MCF 10A (cell line): ENCODE measurements around the gene CFP. TPM values are rescaled to one million over a fixed set of nuclear protein-coding genes. Genes with fewer than 3 reads are reported as not detected.
A peak's percentile ranks its signal among the peaks of the same experiment; 100 is the strongest.

Experiments
- BruUV-seq: library from RNA; stranded (reverse); fragments of 400-500 nt; replicated peaks from 2 replicates; lab custom pipeline; 2021; lab: Mats Ljungman, UMichigan
- CTCF ChIA-PET: fragments of 300-600 bp; sonication (Branson Sonifier 250); formaldehyde crosslinking; extraction: SDS; loops from one replicate; lab custom pipeline; 2021; ENCODE audit warnings: antibody characterized with exemption, inconsistent platforms; lab: Yijun Ruan, JAX
- POLR2A ChIA-PET: fragments of 300-600, 350-650 bp; sonication (Branson Sonifier 250); formaldehyde crosslinking; extraction: SDS; loops from one replicate; lab custom pipeline; 2020; ENCODE audit warnings: antibody characterized with exemption, inconsistent platforms; lab: Yijun Ruan, JAX
- DNase-seq: peaks from one replicate; pipeline ENCODE4 v3.0.0-alpha.2; 2018; ENCODE audit not compliant: unreplicated experiment
- H3K27ac Mint-ChIP-seq: one replicate; pipeline ENCODE4 v1.8.0; 2022; ENCODE audit warnings: mild to moderate bottlenecking, low read depth, mixed read lengths; ENCODE audit not compliant: unreplicated experiment
- H3K27me3 Mint-ChIP-seq: one replicate; pipeline ENCODE4 v1.8.0; 2022; ENCODE audit warnings: mixed read lengths; ENCODE audit not compliant: insufficient read depth, unreplicated experiment
- H3K36me3 Mint-ChIP-seq: one replicate; pipeline ENCODE4 v1.8.0; 2022; ENCODE audit warnings: mild to moderate bottlenecking, moderate library complexity, mixed read lengths; ENCODE audit not compliant: insufficient read depth, unreplicated experiment
- H3K4me1 Mint-ChIP-seq: one replicate; pipeline ENCODE4 v1.8.0; 2022; ENCODE audit warnings: mixed read lengths; ENCODE audit not compliant: insufficient read depth, unreplicated experiment
- H3K4me3 Mint-ChIP-seq: one replicate; pipeline ENCODE4 v1.8.0; 2022; ENCODE audit warnings: mild to moderate bottlenecking, moderate library complexity, mixed read lengths; ENCODE audit not compliant: unreplicated experiment
- H3K9me3 Mint-ChIP-seq: one replicate; pipeline ENCODE4 v1.8.0; 2022; ENCODE audit warnings: mixed read lengths; ENCODE audit not compliant: unreplicated experiment
- CTCF ChIP-seq: fragments of 200-600 bp; IDR thresholded peaks from one replicate; pipeline ENCODE4 v1.8.0; 2022; ENCODE audit warnings: antibody characterized with exemption, mild to moderate bottlenecking; ENCODE audit not compliant: unreplicated experiment
- intact Hi-C: fragments of 100-400 bp; cut with micrococcal nuclease; formaldehyde crosslinking; loops from 2 replicates; pipeline ENCODE4 v1.14.1; 2022
- total RNA-seq: library from RNA; stranded (reverse); gene quantifications from 2 replicates; pipeline ENCODE4 v1.2.3, GENCODE V29; 2022

CFP gene
- total RNA-seq, 1 experiment from 2014 or later, result 0.56 TPM

- Mint-ChIP-seq H3K4me3 (peak overlapping the region; percentile 59), H3K27ac (no peak overlapping the region), H3K27me3 (no peaks in the 10 kb centered on the region), H3K4me1 (no peaks in the 10 kb centered on the region), H3K9me3 (no peaks in the 10 kb centered on the region), H3K36me3 (peaks cover 6% of the 10 kb centered on the region)
- no TSS peak for BruUV-seq
- intact Hi-C loops, result no loop called here
- POLR2A ChIA-PET, result no interaction called here
- DNase-seq, result no peak
- TF ChIP-seq CTCF, result no peak
- CTCF ChIA-PET, result no interaction called here
These were observed 10.7 kb downstream of the CFP start for GRCh38 chrX:47618923-47619485.

DNA sequence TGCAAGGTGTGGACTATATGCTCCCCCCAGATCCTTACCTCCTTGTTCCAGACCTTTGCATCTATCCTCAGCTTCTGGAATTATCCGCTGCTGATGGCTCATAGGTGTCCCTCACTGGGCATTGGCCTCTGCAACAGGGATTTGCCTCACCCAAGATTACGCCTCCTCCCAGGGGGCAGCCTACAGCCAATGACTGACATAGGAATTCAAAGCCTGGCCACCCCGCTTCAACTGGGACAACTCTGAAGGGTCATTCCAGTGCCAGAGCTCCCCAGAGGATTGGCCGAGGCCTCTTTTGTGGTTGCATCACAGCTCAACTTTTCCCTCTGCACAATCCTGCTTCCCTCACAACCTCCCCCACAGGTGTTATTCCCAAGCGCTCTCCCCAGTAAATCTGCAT, 15.1 kb downstream of the CFP start:
- H3K36me3 Mint-ChIP-seq, result no peaks in the 10 kb centered on the region
- intact Hi-C loops, result no loop called here
- TF ChIP-seq CTCF, result no peak
- no peaks in the 10 kb centered on the region for H3K4me1 Mint-ChIP-seq
- POLR2A ChIA-PET, result interaction anchor here (0.8 kb wide), 1 partner anchor 32 kb away, joined by 3 read pairs; the partner anchor contains the start of gene TIMP1
- no peak overlapping the region for H3K4me3 Mint-ChIP-seq
- no peak for DNase-seq
- no TSS peak for BruUV-seq
- H3K27me3 Mint-ChIP-seq, result no peaks in the 10 kb centered on the region
- no peak overlapping the region for H3K27ac Mint-ChIP-seq
- CTCF ChIA-PET, result interaction anchor here (0.8 kb wide), 1 partner anchor 74 kb away, joined by 3 read pairs; no protein-coding TSS in a partner anchor
- H3K9me3 Mint-ChIP-seq, result no peaks in the 10 kb centered on the region

- no peak for DNase-seq
- Mint-ChIP-seq H3K4me3 (no peak overlapping the region), H3K27ac (no peak overlapping the region), H3K27me3 (no peaks in the 10 kb centered on the region), H3K9me3 (no peaks in the 10 kb centered on the region), H3K36me3 (no peaks in the 10 kb centered on the region), H3K4me1 (no peaks in the 10 kb centered on the region)
- no peak for TF ChIP-seq CTCF
- no TSS peak for BruUV-seq
- ChIA-PET POLR2A (interaction anchor here (1.0 kb wide), 1 partner anchor 71 kb away, joined by 3 read pairs; no protein-coding TSS in a partner anchor), CTCF (interaction anchor here (0.5 to 0.9 kb wide), 3 partner anchors 30 to 419 kb away, joined by 3 read pairs; no protein-coding TSS in a partner anchor)
- intact Hi-C loops, result no loop called here
These were observed 16.6 kb downstream of the CFP start for GRCh38 chrX:47613082-47613481.

DNA sequence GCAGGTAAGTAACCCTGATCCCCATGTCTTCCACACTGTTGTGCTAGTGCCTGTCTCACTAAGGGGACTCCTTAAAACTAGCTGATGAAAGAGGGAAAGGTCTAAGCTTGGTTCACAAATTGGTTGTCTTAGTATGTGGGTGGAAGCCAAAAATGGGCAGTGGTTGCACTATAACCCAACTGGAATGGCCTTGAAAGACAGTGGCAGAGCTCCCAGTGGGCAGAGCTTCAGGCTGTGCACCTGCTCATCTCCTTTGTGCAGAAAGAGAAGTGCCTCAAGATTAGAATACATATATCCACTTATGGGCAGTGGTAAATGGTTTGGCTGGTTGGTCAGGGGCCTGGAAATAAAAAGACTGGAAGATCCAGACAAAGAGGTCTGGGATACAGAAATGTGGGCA, 17.3 kb downstream of the CFP start:
- Mint-ChIP-seq H3K27me3 (no peaks in the 10 kb centered on the region), H3K4me1 (no peaks in the 10 kb centered on the region), H3K27ac (no peak overlapping the region), H3K36me3 (no peaks in the 10 kb centered on the region), H3K9me3 (no peaks in the 10 kb centered on the region), H3K4me3 (no peak overlapping the region)
- BruUV-seq, result no TSS peak
- CTCF ChIA-PET, result interaction anchor here (0.7 kb wide), 1 partner anchor 19 kb away, joined by 3 read pairs; no protein-coding TSS in a partner anchor
- intact Hi-C loops, result no loop called here
- DNase-seq, result no peak
- TF ChIP-seq CTCF, result no peak
- POLR2A ChIA-PET, result interaction anchor here (0.6 to 1.0 kb wide), 2 partner anchors 16 to 71 kb away, joined by 3 read pairs; no protein-coding TSS in a partner anchor
